ENCODE data around the gene TSC22D4.
"Not testable (repeated sequence)": the region's sequence is repeated elsewhere in the genome, so short reads cannot be mapped to it uniquely, and the experiment has no call there.

TSC22D4 gene

GRCh38 chr7:100465702-100466311 is 13.2 kb downstream of the TSC22D4 start:
- H3K4me3 ChIP-seq (ENCODE audit: low read length) = no peak overlapping the region

DNA sequence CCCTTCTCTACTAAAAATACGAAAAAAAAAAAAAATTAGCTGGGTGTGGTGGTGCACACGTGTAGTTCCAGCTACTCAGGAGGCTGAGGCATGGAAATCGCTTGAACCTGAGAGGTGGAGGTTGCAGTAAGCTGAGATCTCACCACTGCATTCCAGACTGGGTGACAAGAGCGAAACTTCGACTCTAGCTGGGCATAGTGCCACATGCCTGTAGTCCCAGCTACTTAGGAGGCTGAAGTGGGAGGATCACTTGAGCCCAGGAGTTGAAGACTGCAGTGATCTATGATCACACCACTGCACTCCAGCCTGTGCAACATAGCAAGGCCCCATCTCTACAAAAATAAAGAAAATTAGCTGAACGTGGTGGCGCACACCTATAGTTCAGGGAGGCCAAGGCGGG is 13.7 kb downstream of the TSC22D4 start:
- Histone ChIP-seq H3K4me1 (ENCODE audit: control insufficient read depth, insufficient read depth, low read length) (peaks cover 20% of the 10 kb centered on the region), H3K9ac (ENCODE audit: low read length) (no peak overlapping the region), H3K9me3 (ENCODE audit: control insufficient read depth, low read length) (no peaks in the 10 kb centered on the region), H3K27me3 (ENCODE audit: control insufficient read depth, insufficient read depth, low read length) (no peaks in the 10 kb centered on the region), H3K4me3 (ENCODE audit: low read length) (no peak overlapping the region), H3K36me3 (ENCODE audit: control insufficient read depth, insufficient read depth, low read length) (no peaks in the 10 kb centered on the region)

More at GRCh38 chr7:100465702-100466311, 13.2 kb downstream of the TSC22D4 start:
- peaks cover 5% of the 10 kb centered on the region for H3K36me3 ChIP-seq (ENCODE audit: control insufficient read depth, insufficient read depth, low read length)
- no peaks in the 10 kb centered on the region for H3K27me3 ChIP-seq (ENCODE audit: control insufficient read depth, insufficient read depth, low read length)
- H3K9me3 ChIP-seq (ENCODE audit: control insufficient read depth, low read length) = no peaks in the 10 kb centered on the region
- H3K9ac ChIP-seq (ENCODE audit: low read length) = no peak overlapping the region
- H3K4me1 ChIP-seq (ENCODE audit: control insufficient read depth, insufficient read depth, low read length) = peaks cover 20% of the 10 kb centered on the region

DNA sequence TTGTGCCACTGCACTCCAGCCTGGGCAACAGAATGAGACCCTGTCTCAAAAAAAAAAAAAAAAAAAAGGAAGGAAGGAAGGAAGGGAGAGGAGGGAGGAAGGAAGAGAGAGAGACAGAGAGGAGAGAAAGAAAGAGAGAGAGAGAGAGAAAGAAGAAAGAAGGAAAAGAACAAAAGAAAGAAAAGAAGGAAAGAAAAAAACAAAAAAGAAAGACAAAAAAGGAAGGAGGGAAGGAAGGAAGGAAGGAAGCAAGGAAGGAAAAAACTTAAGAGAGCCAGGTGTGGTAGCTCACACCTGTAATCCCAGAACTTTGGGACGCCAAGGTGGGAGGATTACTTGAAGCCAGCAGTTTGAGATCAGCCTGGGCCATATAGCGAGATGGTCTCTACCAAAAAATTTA is 14.2 kb downstream of the TSC22D4 start:
- Histone ChIP-seq H3K9ac (ENCODE audit: low read length) (no peak overlapping the region), H3K36me3 (ENCODE audit: control insufficient read depth, insufficient read depth, low read length) (no peaks in the 10 kb centered on the region), H3K4me1 (ENCODE audit: control insufficient read depth, insufficient read depth, low read length) (peaks cover 18% of the 10 kb centered on the region), H3K9me3 (ENCODE audit: control insufficient read depth, low read length) (no peaks in the 10 kb centered on the region), H3K27me3 (ENCODE audit: control insufficient read depth, insufficient read depth, low read length) (no peaks in the 10 kb centered on the region), H3K4me3 (ENCODE audit: low read length) (no peak overlapping the region)

GRCh38 chr7:100464210-100464660 is 14.8 kb downstream of the TSC22D4 start, which contains the start of gene SPACDR:
Gene SPACDR, minus strand, starts transcription at chr7:100464260. Its CDS starts 235 bp downstream, at chr7:100464025.
- Histone ChIP-seq H3K9me3 (ENCODE audit: control insufficient read depth, low read length) (no peaks in the 10 kb centered on the region), H3K4me3 (ENCODE audit: low read length) (no peak within 1 kb of the TSS), H3K36me3 (ENCODE audit: control insufficient read depth, insufficient read depth, low read length) (no peaks in the 10 kb centered on the region), H3K27me3 (ENCODE audit: control insufficient read depth, insufficient read depth, low read length) (no peaks in the 10 kb centered on the region), H3K9ac (ENCODE audit: low read length) (no peak within 1 kb of the TSS), H3K4me1 (ENCODE audit: control insufficient read depth, insufficient read depth, low read length) (peaks cover 13% of the 10 kb centered on the region)

DNA sequence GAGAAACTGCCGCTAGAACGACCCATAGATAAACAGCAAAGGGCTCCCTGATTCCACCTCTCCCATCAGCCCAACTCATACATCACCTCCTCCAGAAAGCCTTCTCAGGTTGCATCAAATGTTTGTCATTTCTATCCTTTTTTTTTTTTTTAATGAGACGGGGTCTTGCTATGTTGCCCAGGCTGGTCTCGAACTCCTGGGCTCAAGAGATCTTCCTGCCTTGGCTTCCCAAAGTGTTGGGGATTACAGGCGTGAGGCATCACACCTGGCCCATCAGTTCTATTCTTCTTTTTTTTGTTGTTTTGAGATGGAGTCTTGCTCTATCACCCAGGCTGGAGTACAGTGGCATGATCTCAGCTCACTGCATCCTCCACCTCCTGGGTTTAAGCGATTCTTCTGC is 22.0 kb downstream of the TSC22D4 start:
- no peaks in the 10 kb centered on the region for H3K4me1 ChIP-seq (ENCODE audit: control insufficient read depth, insufficient read depth, low read length)
- H3K9ac ChIP-seq (ENCODE audit: low read length) = no peak overlapping the region
- no peaks in the 10 kb centered on the region for H3K27me3 ChIP-seq (ENCODE audit: control insufficient read depth, insufficient read depth, low read length)
- H3K36me3 ChIP-seq (ENCODE audit: control insufficient read depth, insufficient read depth, low read length) = no peaks in the 10 kb centered on the region
- no peaks in the 10 kb centered on the region for H3K9me3 ChIP-seq (ENCODE audit: control insufficient read depth, low read length)
- H3K4me3 ChIP-seq (ENCODE audit: low read length) = no peak overlapping the region

DNA sequence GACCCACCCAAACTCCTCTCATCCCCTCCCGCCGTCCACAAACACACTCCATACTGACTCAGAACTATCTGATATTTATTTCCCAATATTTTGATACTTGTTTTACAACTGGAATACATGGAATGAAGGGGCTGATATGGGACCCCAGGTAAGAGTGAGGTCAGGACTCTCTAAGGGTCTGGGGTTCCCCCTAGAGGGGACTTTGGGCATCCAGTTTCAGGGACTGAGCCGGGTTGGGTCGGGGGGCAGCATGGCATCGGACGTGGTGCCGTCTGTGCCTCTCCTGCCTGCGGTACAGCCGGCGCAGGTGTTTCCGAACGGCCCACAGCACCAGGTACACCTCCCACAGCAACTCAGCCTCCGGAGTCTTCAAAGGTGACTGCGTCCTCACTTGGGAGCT is 22.5 kb downstream of the TSC22D4 start:
- H3K36me3 ChIP-seq (ENCODE audit: control insufficient read depth, insufficient read depth, low read length) = no peaks in the 10 kb centered on the region
- H3K4me1 ChIP-seq (ENCODE audit: control insufficient read depth, insufficient read depth, low read length) = no peaks in the 10 kb centered on the region
- H3K27me3 ChIP-seq (ENCODE audit: control insufficient read depth, insufficient read depth, low read length) = no peaks in the 10 kb centered on the region
- H3K4me3 ChIP-seq (ENCODE audit: low read length) = no peak overlapping the region
- H3K9ac ChIP-seq (ENCODE audit: low read length) = no peak overlapping the region
- no peaks in the 10 kb centered on the region for H3K9me3 ChIP-seq (ENCODE audit: control insufficient read depth, low read length)

GRCh38 chr7:100455206-100455605 is 23.8 kb downstream of the TSC22D4 start:
- H3K4me1 ChIP-seq (ENCODE audit: control insufficient read depth, insufficient read depth, low read length) = no peaks in the 10 kb centered on the region
- H3K36me3 ChIP-seq (ENCODE audit: control insufficient read depth, insufficient read depth, low read length) = no peaks in the 10 kb centered on the region
- no peaks in the 10 kb centered on the region for H3K27me3 ChIP-seq (ENCODE audit: control insufficient read depth, insufficient read depth, low read length)
- no peak overlapping the region for H3K9ac ChIP-seq (ENCODE audit: low read length)
- H3K9me3 ChIP-seq (ENCODE audit: control insufficient read depth, low read length) = no peaks in the 10 kb centered on the region
- H3K4me3 ChIP-seq (ENCODE audit: low read length) = no peak overlapping the region

GRCh38 chr7:100453854-100454253 is 25.2 kb downstream of the TSC22D4 start:
- not testable (repeated sequence) for H3K36me3 ChIP-seq (ENCODE audit: control insufficient read depth, insufficient read depth, low read length); H3K4me3 ChIP-seq (ENCODE audit: low read length); H3K27me3 ChIP-seq (ENCODE audit: control insufficient read depth, insufficient read depth, low read length); H3K9ac ChIP-seq (ENCODE audit: low read length); H3K9me3 ChIP-seq (ENCODE audit: control insufficient read depth, low read length); H3K4me1 ChIP-seq (ENCODE audit: control insufficient read depth, insufficient read depth, low read length)

DNA sequence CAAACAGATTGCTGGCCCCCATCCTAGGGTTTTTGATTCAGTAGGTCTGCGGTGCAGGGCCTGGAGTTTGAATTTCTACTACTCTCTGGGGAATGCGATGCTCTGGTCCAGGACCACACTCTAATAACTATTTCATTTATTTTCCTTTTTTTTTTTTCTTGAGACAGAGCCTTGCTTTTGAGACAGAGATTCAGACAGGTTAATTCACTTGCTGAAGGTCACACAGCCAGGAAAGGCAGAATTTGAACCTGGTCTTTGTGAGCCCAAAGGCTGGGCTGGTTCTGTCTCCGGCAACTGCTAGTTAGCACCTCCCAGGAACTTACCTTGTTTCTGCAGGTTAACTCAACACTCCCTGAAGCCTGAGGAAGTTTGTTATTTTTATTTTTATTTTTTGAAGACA is 26.5 kb downstream of the TSC22D4 start:
- Histone ChIP-seq H3K9me3 (ENCODE audit: control insufficient read depth, low read length) (no peaks in the 10 kb centered on the region), H3K4me3 (ENCODE audit: low read length) (no peak overlapping the region), H3K9ac (ENCODE audit: low read length) (no peak overlapping the region), H3K36me3 (ENCODE audit: control insufficient read depth, insufficient read depth, low read length) (no peaks in the 10 kb centered on the region), H3K27me3 (ENCODE audit: control insufficient read depth, insufficient read depth, low read length) (no peaks in the 10 kb centered on the region), H3K4me1 (ENCODE audit: control insufficient read depth, insufficient read depth, low read length) (no peaks in the 10 kb centered on the region)

GRCh38 chr7:100449190-100449795 is 29.7 kb downstream of the TSC22D4 start:
- Histone ChIP-seq H3K9me3 (ENCODE audit: control insufficient read depth, low read length) (no peaks in the 10 kb centered on the region), H3K4me1 (ENCODE audit: control insufficient read depth, insufficient read depth, low read length) (no peaks in the 10 kb centered on the region), H3K27me3 (ENCODE audit: control insufficient read depth, insufficient read depth, low read length) (no peaks in the 10 kb centered on the region), H3K4me3 (ENCODE audit: low read length) (no peak overlapping the region), H3K36me3 (ENCODE audit: control insufficient read depth, insufficient read depth, low read length) (no peaks in the 10 kb centered on the region), H3K9ac (ENCODE audit: low read length) (no peak overlapping the region)

GRCh38 chr7:100447363-100447762 is 31.7 kb downstream of the TSC22D4 start:
- not testable (repeated sequence) for H3K36me3 ChIP-seq (ENCODE audit: control insufficient read depth, insufficient read depth, low read length); H3K9me3 ChIP-seq (ENCODE audit: control insufficient read depth, low read length); H3K27me3 ChIP-seq (ENCODE audit: control insufficient read depth, insufficient read depth, low read length); H3K4me1 ChIP-seq (ENCODE audit: control insufficient read depth, insufficient read depth, low read length); H3K4me3 ChIP-seq (ENCODE audit: low read length); H3K9ac ChIP-seq (ENCODE audit: low read length)

DNA sequence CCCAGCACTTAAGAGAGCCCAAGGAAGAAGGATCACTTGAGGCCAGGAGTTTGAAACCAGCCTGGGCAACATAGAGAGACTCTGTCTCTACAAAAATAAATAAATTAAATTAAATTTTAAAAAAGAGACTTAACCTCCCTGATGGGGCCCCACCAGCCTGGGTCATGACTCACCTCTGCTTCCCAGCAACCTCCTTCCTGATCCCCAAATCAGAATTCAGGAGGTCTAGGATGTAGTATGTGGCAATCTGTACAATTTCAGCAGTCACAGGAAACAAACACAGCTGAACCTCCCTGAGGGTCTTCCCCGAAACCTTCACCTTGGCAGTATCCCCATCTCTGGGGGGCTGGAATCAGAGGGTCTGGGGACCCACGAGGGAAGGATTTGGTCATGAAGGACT is 33.0 kb downstream of the TSC22D4 start:
- Histone ChIP-seq H3K36me3 (ENCODE audit: control insufficient read depth, insufficient read depth, low read length) (no peaks in the 10 kb centered on the region), H3K4me1 (ENCODE audit: control insufficient read depth, insufficient read depth, low read length) (no peaks in the 10 kb centered on the region), H3K27me3 (ENCODE audit: control insufficient read depth, insufficient read depth, low read length) (no peaks in the 10 kb centered on the region), H3K9me3 (ENCODE audit: control insufficient read depth, low read length) (no peaks in the 10 kb centered on the region), H3K9ac (ENCODE audit: low read length) (no peak overlapping the region), H3K4me3 (ENCODE audit: low read length) (no peak overlapping the region)

Measured in mucosa of stomach (tissue), 1 donor.